ENCODE measurements around the gene ADH1B. TPM values are rescaled to one million over a fixed set of nuclear protein-coding genes. Genes with fewer than 3 reads are reported as not detected.

The ADH1B gene
- total and polyA plus RNA-seq, 9 of the 15 experiments (the other 6 are each of a cell fraction or from before 2014, with no cell fraction given) = 0.71 TPM; not detected in 8

DNA sequence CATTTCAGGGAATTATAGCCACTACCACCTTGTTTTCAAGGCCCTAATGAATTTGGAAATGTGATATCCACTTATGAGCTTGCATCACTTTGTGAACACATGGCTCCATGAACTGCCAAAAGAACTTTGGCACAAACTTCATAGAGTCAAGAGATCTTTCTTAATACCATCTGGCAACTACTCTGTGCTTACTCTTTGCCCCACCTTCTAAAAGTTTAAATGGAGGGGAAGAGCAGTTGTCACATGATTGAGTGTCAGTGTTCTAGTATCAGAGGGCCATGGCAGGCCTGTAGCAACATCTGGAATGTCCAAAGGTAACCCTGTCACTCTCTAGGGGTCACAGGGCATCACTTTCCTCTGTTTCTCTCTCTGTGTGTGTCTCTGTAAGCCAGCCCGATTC is 2.6 kb upstream of the ADH1B start:
- Histone ChIP-seq H3K79me2 (ENCODE audit: control insufficient read depth, insufficient read depth, low read length) (no peaks in the 10 kb centered on the region), H4K20me1 (replicated peaks; ENCODE audit: control insufficient read depth, insufficient read depth, low read length) (no peaks in the 10 kb centered on the region), H3K4me3 (no peak overlapping the region), H2AFZ (ENCODE audit: low read depth, low read length) (no peak overlapping the region), H3K36me3 (ENCODE audit: control insufficient read depth, insufficient read depth, low read length) (no peaks in the 10 kb centered on the region), H3K9ac (ENCODE audit: insufficient read depth in 1 of 2, low read depth in 2 of 2, low read length in 2 of 2) (no peak overlapping the region), H3K27me3 (ENCODE audit: control insufficient read depth in 2 of 2, insufficient read depth in 2 of 2, low read length in 2 of 2) (no peaks in the 10 kb centered on the region), H3K4me2 (ENCODE audit: insufficient read depth, low read length) (no peak overlapping the region), H3K9me3 (replicated peaks; ENCODE audit: control insufficient read depth, insufficient read depth, low read depth, low read length) (no peaks in the 10 kb centered on the region), H3K9me1 (ENCODE audit: control insufficient read depth, insufficient read depth, low read length) (no peaks in the 10 kb centered on the region), H3K4me1 (replicated peaks in 1 of 2; ENCODE audit: control insufficient read depth in 2 of 2, insufficient read depth in 2 of 2, low read length in 2 of 2) (no peaks in the 10 kb centered on the region), H3K27ac (ENCODE audit: extremely low read depth, low read depth, low read length) (no peak overlapping the region)
- WGBS (ENCODE audit: insufficient coverage, low coverage, missing lambda C conversion rate) = 0% methylated on average over 1 of the region's 1 CpG
- no peak for ATAC-seq
- ChIA-PET POLR2A (no interaction called here), CTCF (ENCODE audit: low intra/inter-chr PET ratio) (no interaction called here)
- in situ Hi-C loops (cut with MboI) (no loop called here), intact Hi-C loops (cut with micrococcal nuclease) (no loop called here)
- no peak for FAIRE-seq
- no peak for DNase-seq (ENCODE audit: extremely low read depth in 1 of 4, low spot score in 3 of 4)
- no TSS peak for BruUV-seq (replicated peaks)
- TF ChIP-seq SMARCC2 (IDR thresholded peaks at IDR 0.05; ENCODE audit: low read depth) = no peak
- no peak for TF ChIP-seq MYNN (IDR thresholded peaks at IDR 0.05)
- no peak for TF ChIP-seq MYNN (CRISPR knock-in tag; IDR thresholded peaks at IDR 0.05)
- TF ChIP-seq TSC22D4 (tag; IDR thresholded peaks at IDR 0.05) = no peak
- no peak for TF ChIP-seq ZNF584 (CRISPR knock-in tag; IDR thresholded peaks at IDR 0.05; ENCODE audit: low read depth)
- no peak for TF ChIP-seq ZNF3 (CRISPR knock-in tag; IDR thresholded peaks at IDR 0.05)
- no peak for TF ChIP-seq MECOM (CRISPR knock-in tag; IDR thresholded peaks at IDR 0.05)
- TF ChIP-seq, protein P1, sequence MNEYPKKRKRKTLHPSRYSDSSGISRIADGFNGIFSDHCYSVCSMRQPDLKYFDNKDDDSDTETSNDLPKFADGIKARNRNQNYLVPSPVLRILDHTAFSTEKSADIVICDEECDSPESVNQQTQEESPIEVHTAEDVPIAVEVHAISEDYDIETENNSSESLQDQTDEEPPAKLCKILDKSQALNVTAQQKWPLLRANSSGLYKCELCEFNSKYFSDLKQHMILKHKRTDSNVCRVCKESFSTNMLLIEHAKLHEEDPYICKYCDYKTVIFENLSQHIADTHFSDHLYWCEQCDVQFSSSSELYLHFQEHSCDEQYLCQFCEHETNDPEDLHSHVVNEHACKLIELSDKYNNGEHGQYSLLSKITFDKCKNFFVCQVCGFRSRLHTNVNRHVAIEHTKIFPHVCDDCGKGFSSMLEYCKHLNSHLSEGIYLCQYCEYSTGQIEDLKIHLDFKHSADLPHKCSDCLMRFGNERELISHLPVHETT (CRISPR knock-in tag; conservative IDR thresholded peaks at IDR 0.05 in 1 of 2, IDR thresholded peaks at IDR 0.05 in 1 of 2) = no peak
- TF ChIP-seq, protein P2, sequence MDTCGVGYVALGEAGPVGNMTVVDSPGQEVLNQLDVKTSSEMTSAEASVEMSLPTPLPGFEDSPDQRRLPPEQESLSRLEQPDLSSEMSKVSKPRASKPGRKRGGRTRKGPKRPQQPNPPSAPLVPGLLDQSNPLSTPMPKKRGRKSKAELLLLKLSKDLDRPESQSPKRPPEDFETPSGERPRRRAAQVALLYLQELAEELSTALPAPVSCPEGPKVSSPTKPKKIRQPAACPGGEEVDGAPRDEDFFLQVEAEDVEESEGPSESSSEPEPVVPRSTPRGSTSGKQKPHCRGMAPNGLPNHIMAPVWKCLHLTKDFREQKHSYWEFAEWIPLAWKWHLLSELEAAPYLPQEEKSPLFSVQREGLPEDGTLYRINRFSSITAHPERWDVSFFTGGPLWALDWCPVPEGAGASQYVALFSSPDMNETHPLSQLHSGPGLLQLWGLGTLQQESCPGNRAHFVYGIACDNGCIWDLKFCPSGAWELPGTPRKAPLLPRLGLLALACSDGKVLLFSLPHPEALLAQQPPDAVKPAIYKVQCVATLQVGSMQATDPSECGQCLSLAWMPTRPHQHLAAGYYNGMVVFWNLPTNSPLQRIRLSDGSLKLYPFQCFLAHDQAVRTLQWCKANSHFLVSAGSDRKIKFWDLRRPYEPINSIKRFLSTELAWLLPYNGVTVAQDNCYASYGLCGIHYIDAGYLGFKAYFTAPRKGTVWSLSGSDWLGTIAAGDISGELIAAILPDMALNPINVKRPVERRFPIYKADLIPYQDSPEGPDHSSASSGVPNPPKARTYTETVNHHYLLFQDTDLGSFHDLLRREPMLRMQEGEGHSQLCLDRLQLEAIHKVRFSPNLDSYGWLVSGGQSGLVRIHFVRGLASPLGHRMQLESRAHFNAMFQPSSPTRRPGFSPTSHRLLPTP (IDR thresholded peaks at IDR 0.05; ENCODE audit: borderline replicate concordance, extremely low read depth, insufficient read length) = no peak
- TF ChIP-seq, protein P3, sequence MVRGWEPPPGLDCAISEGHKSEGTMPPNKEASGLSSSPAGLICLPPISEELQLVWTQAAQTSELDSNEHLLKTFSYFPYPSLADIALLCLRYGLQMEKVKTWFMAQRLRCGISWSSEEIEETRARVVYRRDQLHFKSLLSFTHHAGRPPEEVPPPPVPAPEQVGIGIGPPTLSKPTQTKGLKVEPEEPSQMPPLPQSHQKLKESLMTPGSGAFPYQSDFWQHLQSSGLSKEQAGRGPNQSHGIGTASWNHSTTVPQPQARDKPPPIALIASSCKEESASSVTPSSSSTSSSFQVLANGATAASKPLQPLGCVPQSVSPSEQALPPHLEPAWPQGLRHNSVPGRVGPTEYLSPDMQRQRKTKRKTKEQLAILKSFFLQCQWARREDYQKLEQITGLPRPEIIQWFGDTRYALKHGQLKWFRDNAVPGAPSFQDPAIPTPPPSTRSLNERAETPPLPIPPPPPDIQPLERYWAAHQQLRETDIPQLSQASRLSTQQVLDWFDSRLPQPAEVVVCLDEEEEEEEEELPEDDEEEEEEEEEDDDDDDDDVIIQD (CRISPR knock-in tag; IDR thresholded peaks at IDR 0.05) = no peak
- no peak for TF ChIP-seq NR3C1 (CRISPR knock-in tag; IDR thresholded peaks at IDR 0.05)
- TF ChIP-seq, protein P4, sequence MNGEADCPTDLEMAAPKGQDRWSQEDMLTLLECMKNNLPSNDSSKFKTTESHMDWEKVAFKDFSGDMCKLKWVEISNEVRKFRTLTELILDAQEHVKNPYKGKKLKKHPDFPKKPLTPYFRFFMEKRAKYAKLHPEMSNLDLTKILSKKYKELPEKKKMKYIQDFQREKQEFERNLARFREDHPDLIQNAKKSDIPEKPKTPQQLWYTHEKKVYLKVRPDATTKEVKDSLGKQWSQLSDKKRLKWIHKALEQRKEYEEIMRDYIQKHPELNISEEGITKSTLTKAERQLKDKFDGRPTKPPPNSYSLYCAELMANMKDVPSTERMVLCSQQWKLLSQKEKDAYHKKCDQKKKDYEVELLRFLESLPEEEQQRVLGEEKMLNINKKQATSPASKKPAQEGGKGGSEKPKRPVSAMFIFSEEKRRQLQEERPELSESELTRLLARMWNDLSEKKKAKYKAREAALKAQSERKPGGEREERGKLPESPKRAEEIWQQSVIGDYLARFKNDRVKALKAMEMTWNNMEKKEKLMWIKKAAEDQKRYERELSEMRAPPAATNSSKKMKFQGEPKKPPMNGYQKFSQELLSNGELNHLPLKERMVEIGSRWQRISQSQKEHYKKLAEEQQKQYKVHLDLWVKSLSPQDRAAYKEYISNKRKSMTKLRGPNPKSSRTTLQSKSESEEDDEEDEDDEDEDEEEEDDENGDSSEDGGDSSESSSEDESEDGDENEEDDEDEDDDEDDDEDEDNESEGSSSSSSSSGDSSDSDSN (IDR thresholded peaks at IDR 0.05; ENCODE audit: borderline replicate concordance in 1 of 2, low read depth in 2 of 2, low read length in 2 of 2) = no peak
- TF ChIP-seq MAZ (CRISPR knock-in tag; conservative IDR thresholded peaks at IDR 0.05 in 1 of 2, IDR thresholded peaks at IDR 0.05 in 1 of 2) = no peak

Data from K562 (cell line).